Vagina (tissue), 2 donors: ENCODE results near the gene YPEL3.

Experiments used
- CTCF ChIP-seq, 3 experiments: fragments of 450-650 bp in 2 of 3; fragments of 200-600 bp in 1 of 3; sonication (generic) in 1 of 3; IDR thresholded peaks; one replicate each; pipeline ENCODE4 v1.5.1; 2017 to 2019; ENCODE audit warnings: antibody characterized with exemption in 3 of 3, mild to moderate bottlenecking in 2 of 3, moderate library complexity in 2 of 3
- POLR2A ChIP-seq, 2 donors: fragments of 450-650 bp; IDR thresholded peaks; one replicate each; pipeline ENCODE4 v1.6.1; 2017; ENCODE audit warnings: antibody characterized with exemption in 2 of 2, mild to moderate bottlenecking in 2 of 2, moderate library complexity in 2 of 2
- POLR2AphosphoS5 ChIP-seq, 2 donors: sonication (generic); formaldehyde crosslinking; IDR thresholded peaks; one replicate each; pipeline ENCODE4 v1.9.0; 2017; ENCODE audit warnings: antibody characterized with exemption in 2 of 2, mild to moderate bottlenecking in 2 of 2, low read depth in 1 of 2; ENCODE audit not compliant: insufficient read depth in 1 of 2

GRCh38 chr16:30078744-30079143, 17.3 kb downstream of the YPEL3 start:
- no peak for TF ChIP-seq CTCF (IDR thresholded peaks at IDR 0.05)
- TF ChIP-seq POLR2A (IDR thresholded peaks at IDR 0.05), result no peak
- no peak for TF ChIP-seq POLR2AphosphoS5 (IDR thresholded peaks at IDR 0.05; ENCODE audit: insufficient read depth in 1 of 2, low read depth in 1 of 2)
